Ascending aorta (tissue), 2 donors: ENCODE data around the gene GJB3. TPM values are rescaled to one million over a fixed set of nuclear protein-coding genes. Genes with fewer than 3 reads are reported as not detected.
"Not testable (repeated sequence)": the region's sequence is repeated elsewhere in the genome, so short reads cannot be mapped to it uniquely, and the experiment has no call there.

ENCODE experiments used
- DNase-seq, 2 donors: peaks; one replicate each; pipeline ENCODE4 v3.0.0-alpha.2; 2019; ENCODE audit warnings: low spot score in 2 of 2
- H3K27ac ChIP-seq, 2 donors: fragments of 200-600 bp; sonication (generic); one replicate each; pipeline ENCODE4 v1.5.1; 2016 to 2017; ENCODE audit warnings: mild to moderate bottlenecking in 1 of 2
- H3K27me3 ChIP-seq: fragments of 200-600 bp; sonication (generic); one replicate; pipeline ENCODE4 v1.5.1; 2017
- H3K36me3 ChIP-seq, 2 donors: fragments of 200-600 bp; sonication (generic); one replicate each; pipeline ENCODE4 v1.5.1; 2016
- H3K4me1 ChIP-seq, 2 donors: fragments of 200-600 bp; sonication (generic); one replicate each; pipeline ENCODE4 v1.5.1; 2016 to 2017; ENCODE audit warnings: mild to moderate bottlenecking in 1 of 2
- H3K4me3 ChIP-seq, 2 donors: fragments of 200-600 bp; sonication (generic); one replicate each; pipeline ENCODE4 v1.5.1; 2016 to 2017; ENCODE audit warnings: mild to moderate bottlenecking in 1 of 2
- H3K9me3 ChIP-seq, 2 donors: fragments of 200-600 bp; sonication (generic); one replicate each; pipeline ENCODE4 v1.5.1; 2016
- CTCF ChIP-seq, 3 experiments: fragments of 200-600 bp in 2 of 3; fragments of 450-650 bp in 1 of 3; sonication (generic) in 2 of 3; IDR thresholded peaks; one replicate each; pipeline ENCODE4 v1.5.1; 2016 to 2019; ENCODE audit warnings: antibody characterized with exemption in 3 of 3, mild to moderate bottlenecking in 1 of 3, moderate library complexity in 1 of 3
- intact Hi-C: fragments of 100-400 bp; cut with DNase I; formaldehyde crosslinking; loops from one replicate; pipeline ENCODE4 v1.15.1; 2023
- total RNA-seq: library from RNA; depleted of rRNA; stranded (reverse); fragments of >200 nt; gene quantifications from one replicate; pipeline ENCODE4 v1.1.0, GENCODE V29; 2016

GJB3 gene
- total RNA-seq, 1 donor from 2014 or later: not detected

GRCh38 chr1:34808051-34808810 lies 27.2 kb downstream of the GJB3 start:
- DNase-seq: peak in 1 of 2 donors; percentile 42
- H3K4me1 ChIP-seq: no peaks in the 10 kb centered on the region
- no peaks in the 10 kb centered on the region for H3K9me3 ChIP-seq
- no peak overlapping the region for H3K27ac ChIP-seq
- H3K4me3 ChIP-seq: no peak overlapping the region
- intact Hi-C loops: no loop called here
- no peak for TF ChIP-seq CTCF (IDR thresholded peaks at IDR 0.05)
- H3K27me3 ChIP-seq: no peaks in the 10 kb centered on the region
- peaks cover 0 to 7% of the 10 kb centered on the region in 2 donors for H3K36me3 ChIP-seq

GRCh38 chr1:34810781-34811180 lies 29.8 kb downstream of the GJB3 start:
- DNase-seq: peak in 1 of 2 donors; percentile 19
- H3K36me3 ChIP-seq, H3K4me3 ChIP-seq, H3K27me3 ChIP-seq, H3K9me3 ChIP-seq, intact Hi-C loops, H3K27ac ChIP-seq: not testable (repeated sequence)
- H3K4me1 ChIP-seq: peaks cover 0 to 13% of the 10 kb centered on the region in 2 donors

- Histone ChIP-seq H3K27me3 (no peaks in the 10 kb centered on the region), H3K36me3 (no peaks in the 10 kb centered on the region), H3K4me1 (peaks cover 0 to 27% of the 10 kb centered on the region in 2 donors), H3K27ac (peak overlapping the region; percentile 50 to 59), H3K4me3 (no peak overlapping the region), H3K9me3 (peaks cover 0 to 9% of the 10 kb centered on the region in 2 donors)
- TF ChIP-seq CTCF (IDR thresholded peaks at IDR 0.05): no peak
- intact Hi-C loops: no loop called here
- DNase-seq: no peak
Observed at GRCh38 chr1:34816332-34816731, 35.3 kb downstream of the GJB3 start.

- Histone ChIP-seq H3K9me3 (peaks cover 0 to 9% of the 10 kb centered on the region in 2 donors), H3K4me1 (peaks cover 0 to 27% of the 10 kb centered on the region in 2 donors), H3K27ac (peak overlapping the region; percentile 50 to 59), H3K27me3 (no peaks in the 10 kb centered on the region), H3K4me3 (no peak overlapping the region), H3K36me3 (no peaks in the 10 kb centered on the region)
- intact Hi-C loops: no loop called here
- no peak for TF ChIP-seq CTCF (IDR thresholded peaks at IDR 0.05)
- DNase-seq: no peak
Observed at GRCh38 chr1:34816778-34817177, 35.8 kb downstream of the GJB3 start.

- H3K27me3 ChIP-seq, H3K9me3 ChIP-seq, H3K36me3 ChIP-seq, H3K4me3 ChIP-seq, DNase-seq, intact Hi-C loops, H3K27ac ChIP-seq: not testable (repeated sequence)
- peaks cover 0 to 27% of the 10 kb centered on the region in 2 donors for H3K4me1 ChIP-seq
Observed at GRCh38 chr1:34818862-34819261, 37.8 kb downstream of the GJB3 start.

GRCh38 chr1:34822202-34822601 lies 41.2 kb downstream of the GJB3 start:
- Histone ChIP-seq H3K4me1 (peaks cover 3 to 21% of the 10 kb centered on the region in 2 donors), H3K36me3 (no peaks in the 10 kb centered on the region), H3K27ac (no peak overlapping the region), H3K27me3 (no peaks in the 10 kb centered on the region), H3K4me3 (no peak overlapping the region), H3K9me3 (peaks cover 0 to 9% of the 10 kb centered on the region in 2 donors)
- intact Hi-C loops: no loop called here
- TF ChIP-seq CTCF (IDR thresholded peaks at IDR 0.05): no peak
- DNase-seq: no peak
